ENCODE results near the gene CCDC24. TPM values are rescaled to one million over a fixed set of nuclear protein-coding genes. Genes with fewer than 3 reads are reported as not detected.

The CCDC24 gene
- 10 to 100 TPM in 1 of 2 donors, 1 to 10 TPM in 1; 4.5 to 24.0 TPM for total RNA-seq

- peak within 1 kb of the TSS; percentile 70 to 84 for H3K27ac ChIP-seq
- DNase-seq (ENCODE audit: low spot score), result peak; percentile 72
- no peaks in the 10 kb centered on the region for H3K27me3 ChIP-seq (replicated peaks; ENCODE audit: insufficient read depth)
- ATAC-seq (ENCODE audit: insufficient number of reproducible peaks, low FRiP score, low read depth), result peak; percentile 68
- TF ChIP-seq CTCF (IDR thresholded peaks at IDR 0.05), result no peak
- H3K36me3 ChIP-seq, result no peaks in the 10 kb centered on the region
- H3K9me3 ChIP-seq, result no peaks in the 10 kb centered on the region
- peak within 1 kb of the TSS; percentile 77 for H3K4me3 ChIP-seq
- H3K4me1 ChIP-seq (ENCODE audit: control insufficient read depth in 1 of 2, low read depth in 2 of 2), result peaks cover 13 to 26% of the 10 kb centered on the region in 2 donors
These were observed at the start of gene CCDC24 for GRCh38 chr1:43991476-43992231. Gene CCDC24 (plus strand): TSS chr1:43991599. CDS start chr1:43991879, 280 bp downstream.

GRCh38 chr1:43942411-43942810 lies 49.0 kb upstream of the CCDC24 start:
- Histone ChIP-seq H3K27ac (no peak overlapping the region), H3K36me3 (no peaks in the 10 kb centered on the region), H3K9me3 (no peaks in the 10 kb centered on the region), H3K27me3 (replicated peaks; ENCODE audit: insufficient read depth) (no peaks in the 10 kb centered on the region), H3K4me1 (ENCODE audit: control insufficient read depth in 1 of 2, low read depth in 2 of 2) (peaks cover 9 to 22% of the 10 kb centered on the region in 2 donors), H3K4me3 (no peak overlapping the region)
- no peak for TF ChIP-seq CTCF (IDR thresholded peaks at IDR 0.05)
- ATAC-seq (ENCODE audit: insufficient number of reproducible peaks, low FRiP score, low read depth) (no peak), DNase-seq (ENCODE audit: low spot score) (no peak)

GRCh38 chr1:43944860-43945259 lies 46.5 kb upstream of the CCDC24 start:
- Histone ChIP-seq H3K27ac (no peak overlapping the region), H3K4me3 (no peak overlapping the region), H3K4me1 (ENCODE audit: control insufficient read depth in 1 of 2, low read depth in 2 of 2) (peaks cover 21 to 39% of the 10 kb centered on the region in 2 donors), H3K27me3 (replicated peaks; ENCODE audit: insufficient read depth) (no peaks in the 10 kb centered on the region), H3K9me3 (no peaks in the 10 kb centered on the region), H3K36me3 (peaks cover 3% of the 10 kb centered on the region)
- ATAC-seq (ENCODE audit: insufficient number of reproducible peaks, low FRiP score, low read depth), result no peak
- no peak for TF ChIP-seq CTCF (IDR thresholded peaks at IDR 0.05)
- no peak for DNase-seq (ENCODE audit: low spot score)

GRCh38 chr1:43945674-43946235 lies 45.6 kb upstream of the CCDC24 start:
- Histone ChIP-seq H3K27ac (peak overlapping the region; percentile 93 to 98), H3K9me3 (no peaks in the 10 kb centered on the region), H3K36me3 (peaks cover 7% of the 10 kb centered on the region), H3K27me3 (replicated peaks; ENCODE audit: insufficient read depth) (no peaks in the 10 kb centered on the region), H3K4me1 (ENCODE audit: control insufficient read depth in 1 of 2, low read depth in 2 of 2) (peaks cover 21 to 39% of the 10 kb centered on the region in 2 donors), H3K4me3 (peak overlapping the region; percentile 89)
- ATAC-seq (ENCODE audit: insufficient number of reproducible peaks, low FRiP score, low read depth) (no peak), DNase-seq (ENCODE audit: low spot score) (no peak)
- no peak for TF ChIP-seq CTCF (IDR thresholded peaks at IDR 0.05)

GRCh38 chr1:43946236-43947060 lies 45.0 kb upstream of the CCDC24 start, which contains the start of gene IPO13:
Gene IPO13 (plus strand): TSS chr1:43946950. CDS start chr1:43947601, 651 bp downstream.
- ATAC-seq (ENCODE audit: insufficient number of reproducible peaks, low FRiP score, low read depth) (peak; percentile 94), DNase-seq (ENCODE audit: low spot score) (peak; percentile 78)
- no peaks in the 10 kb centered on the region for H3K9me3 ChIP-seq
- H3K27me3 ChIP-seq (replicated peaks; ENCODE audit: insufficient read depth), result no peaks in the 10 kb centered on the region
- peak; percentile 70 for TF ChIP-seq CTCF (IDR thresholded peaks at IDR 0.05)
- H3K4me1 ChIP-seq (ENCODE audit: control insufficient read depth in 1 of 2, low read depth in 2 of 2), result peaks cover 21 to 39% of the 10 kb centered on the region in 2 donors
- peak within 1 kb of the TSS; percentile 89 for H3K4me3 ChIP-seq
- H3K36me3 ChIP-seq, result peaks cover 7% of the 10 kb centered on the region
- peak within 1 kb of the TSS; percentile 93 to 98 for H3K27ac ChIP-seq

All from thoracic aorta (tissue), 2 donors.